NCI-H526 treated with DMSO at 0.1 percent for 48 hours (cell line): ENCODE data around the gene OR2G3.

ENCODE experiments used
- DNase-seq: peaks from one replicate; lab custom pipeline; 2025; lab: John Stamatoyannopoulos, UW

The OR2G3 gene

DNA sequence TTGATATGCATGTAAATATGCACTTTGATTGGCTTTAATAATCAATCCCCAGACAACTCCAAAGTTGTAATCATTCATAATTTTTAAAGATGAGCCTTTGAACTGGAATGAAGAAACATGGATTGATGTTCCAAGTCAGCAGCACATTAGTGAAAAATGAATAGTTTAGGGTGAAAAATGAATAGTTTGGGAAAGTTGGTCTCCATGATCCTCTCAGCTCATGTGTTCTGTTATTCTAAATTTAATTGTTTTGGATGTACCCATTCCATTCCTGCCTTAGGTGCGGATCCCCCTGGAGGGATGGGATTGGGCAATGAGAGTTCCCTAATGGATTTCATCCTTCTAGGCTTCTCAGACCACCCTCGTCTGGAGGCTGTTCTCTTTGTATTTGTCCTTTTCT is at the start of gene OR2G3:
Gene OR2G3 (plus strand): TSS at position 301 of the 400 bp plus-strand sequence. CDS start 0 bp downstream, at position 301.
- no peak for DNase-seq

DNA sequence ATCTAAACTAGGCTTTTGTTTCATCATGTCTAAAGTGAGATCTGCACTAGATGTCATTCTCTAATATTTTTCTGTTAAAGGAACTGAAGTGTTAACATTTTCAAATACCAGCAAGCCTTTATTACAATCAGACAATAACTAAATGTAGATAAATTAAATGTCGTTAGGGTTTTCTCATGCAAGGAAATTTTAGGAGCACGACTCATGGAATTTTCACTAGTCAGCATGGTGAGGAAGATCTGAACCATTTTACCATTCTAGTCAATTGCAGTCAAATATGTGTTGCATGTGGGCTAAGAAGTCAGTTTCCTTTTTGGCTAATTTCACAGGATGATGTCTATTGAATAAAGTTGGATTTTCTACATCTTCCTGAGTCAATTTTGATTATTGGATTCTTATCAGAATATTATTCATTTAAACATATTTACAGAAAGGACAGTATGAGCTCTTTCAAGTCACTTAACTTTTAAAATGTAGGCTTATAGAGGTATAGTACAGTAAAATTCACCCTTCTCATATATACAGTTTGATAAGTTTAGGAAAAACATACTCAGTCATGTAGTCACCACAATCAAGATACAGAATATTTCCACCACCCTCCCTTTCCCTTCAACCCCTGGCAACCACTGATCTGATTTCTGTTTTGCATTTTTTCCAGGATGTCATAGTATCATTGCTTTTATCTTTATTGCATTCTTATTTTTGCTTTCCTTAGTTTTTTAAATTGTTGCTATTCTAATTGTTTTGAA is 47.3 kb upstream of the OR2G3 start:
- no peak for DNase-seq

- no peak for DNase-seq
These were observed 43.7 kb upstream of the OR2G3 start for GRCh38 chr1:247561711-247562110.

- DNase-seq, result no peak
These were observed 43.2 kb upstream of the OR2G3 start for GRCh38 chr1:247562198-247562597.

DNA sequence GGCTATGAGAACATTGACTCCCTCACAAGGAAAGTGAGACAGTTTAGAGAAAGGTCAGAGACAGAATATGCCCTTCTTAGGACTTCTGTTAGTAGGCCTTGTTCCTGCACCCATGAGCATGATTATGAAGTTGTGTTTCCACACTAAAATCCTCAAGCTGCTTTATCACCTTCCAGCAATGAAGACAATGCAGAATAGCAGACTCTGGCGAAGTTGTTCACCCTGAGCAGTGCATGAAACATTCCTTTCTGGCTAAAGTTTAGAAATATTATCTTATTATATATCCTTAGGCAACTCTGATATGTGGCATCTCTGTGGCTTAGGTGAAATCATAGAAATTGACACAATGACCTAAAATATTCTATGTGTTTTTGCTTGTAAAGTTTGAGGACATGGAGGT is 31.1 kb upstream of the OR2G3 start:
- DNase-seq, result no peak

DNA sequence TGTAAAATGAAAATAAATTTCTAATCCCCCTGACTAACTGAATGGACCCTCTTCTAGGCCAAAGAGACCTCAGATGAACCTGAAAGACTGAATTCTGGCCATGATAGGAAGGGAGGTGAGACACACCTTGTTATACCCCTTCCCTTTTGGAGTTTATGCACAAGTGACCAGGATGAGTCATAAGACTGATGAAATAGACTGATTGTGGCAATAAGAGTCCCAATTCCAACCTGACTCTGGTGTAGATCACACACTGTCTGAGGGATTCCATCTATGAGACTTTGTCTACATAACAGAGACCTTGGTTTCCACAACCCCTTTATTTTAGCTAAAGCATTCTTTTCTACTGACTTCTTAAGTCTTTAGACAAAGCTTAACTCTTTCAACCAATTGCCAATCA is 30.7 kb upstream of the OR2G3 start:
- DNase-seq, result no peak

- DNase-seq, result peak; percentile 2
These were observed 28.9 kb upstream of the OR2G3 start for GRCh38 chr1:247576514-247576913.

- no peak for DNase-seq
These were observed 26.4 kb upstream of the OR2G3 start for GRCh38 chr1:247578946-247579460.

DNA sequence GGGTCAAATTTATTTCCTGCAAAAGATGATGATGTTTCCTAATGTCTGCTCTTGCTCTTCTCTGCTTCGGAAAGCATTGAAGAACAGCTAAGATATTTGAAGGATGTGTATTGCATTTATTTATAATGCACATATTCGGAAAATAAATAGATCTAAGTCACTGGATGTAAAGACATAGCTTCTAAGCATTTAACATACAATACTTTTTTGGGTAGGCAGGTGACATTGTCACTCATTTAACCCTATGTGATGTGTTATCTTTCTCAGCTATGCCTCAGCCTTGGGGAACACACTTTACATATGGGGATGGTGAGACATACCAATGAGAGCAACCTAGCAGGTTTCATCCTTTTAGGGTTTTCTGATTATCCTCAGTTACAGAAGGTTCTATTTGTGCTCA is 17.3 kb upstream of the OR2G3 start, which contains the start of gene OR2G2:
Gene OR2G2 (plus strand): TSS at position 301 of the 400 bp plus-strand sequence. CDS start 0 bp downstream, at position 301.
- no peak for DNase-seq

DNA sequence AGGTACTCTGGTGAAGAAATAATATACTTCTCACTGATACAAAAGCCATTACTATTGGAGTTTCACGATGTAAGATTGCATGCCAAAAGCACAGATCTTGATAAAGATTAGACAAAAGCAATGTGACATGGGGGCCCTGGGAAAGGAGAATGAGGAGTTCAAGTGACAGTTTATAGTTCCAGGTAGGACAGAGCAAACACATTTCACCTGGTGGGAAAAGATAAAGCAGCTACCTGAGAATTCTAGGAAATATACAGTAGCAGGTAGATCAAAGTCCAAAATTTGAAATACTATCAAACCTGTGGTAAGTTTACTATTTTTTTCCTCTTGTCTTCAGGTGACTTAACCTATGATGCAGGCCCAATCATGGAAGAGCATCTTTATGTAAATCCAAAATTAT is 8.0 kb downstream of the OR2G3 start:
- DNase-seq, result no peak

DNA sequence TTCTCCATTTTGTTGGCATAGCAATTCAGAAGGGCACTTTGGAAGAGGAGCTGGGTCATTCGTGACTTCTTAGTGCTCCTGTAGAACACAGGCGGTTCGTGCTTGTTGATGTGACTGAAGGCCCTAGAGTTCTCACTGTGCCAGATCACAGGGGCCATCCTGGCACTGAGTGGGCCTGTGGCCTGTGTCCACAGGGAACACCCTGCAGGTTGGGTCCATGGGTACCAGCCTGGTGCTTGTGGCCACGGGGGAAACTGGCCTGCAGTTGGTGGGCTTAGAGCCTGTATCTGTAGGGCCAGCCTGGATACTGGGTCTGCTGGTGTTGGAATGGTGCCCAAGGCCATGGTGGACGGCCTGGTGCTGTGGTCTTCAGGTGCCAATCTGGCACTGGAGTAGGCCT is 9.2 kb downstream of the OR2G3 start:
- DNase-seq, result no peak

DNA sequence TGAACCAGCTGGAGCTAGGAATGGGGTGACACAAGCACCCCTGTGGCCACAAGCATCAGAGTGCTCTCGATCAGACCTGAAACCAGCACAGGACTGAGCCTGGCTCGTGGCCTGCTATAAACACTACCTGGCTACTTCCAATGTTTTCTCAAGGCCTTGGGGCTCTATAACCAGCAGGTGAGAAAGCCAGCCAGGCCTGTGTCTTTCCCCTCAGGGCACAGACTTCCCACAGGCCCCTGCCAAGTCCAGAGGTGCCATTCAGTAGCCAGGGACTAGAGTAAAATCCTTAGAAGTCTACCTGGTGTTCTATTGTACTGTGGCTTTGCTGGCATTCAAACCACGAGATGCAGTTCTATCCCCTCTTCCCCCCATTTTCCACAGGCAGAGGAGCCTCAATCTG is 22.6 kb downstream of the OR2G3 start:
- no peak for DNase-seq

DNA sequence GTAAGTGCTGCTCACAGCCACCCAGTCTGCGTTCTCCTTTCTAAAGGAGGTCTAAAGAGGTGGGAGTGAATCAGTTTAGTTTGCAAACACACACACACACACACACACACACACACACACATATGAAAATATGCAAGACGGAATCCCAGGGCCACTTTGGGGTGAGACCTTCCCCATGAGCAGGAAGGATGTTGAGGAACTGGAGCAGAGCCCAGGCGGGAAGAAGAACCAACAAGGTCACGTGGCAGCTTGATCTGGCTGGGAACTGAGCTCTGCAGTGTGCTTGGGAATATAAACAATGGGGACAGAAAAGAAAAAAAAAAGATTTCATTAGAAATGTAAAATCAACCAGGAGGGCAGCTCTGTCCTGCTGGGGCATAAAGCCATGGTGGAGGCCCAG is 32.6 kb downstream of the OR2G3 start:
- DNase-seq, result no peak

DNA sequence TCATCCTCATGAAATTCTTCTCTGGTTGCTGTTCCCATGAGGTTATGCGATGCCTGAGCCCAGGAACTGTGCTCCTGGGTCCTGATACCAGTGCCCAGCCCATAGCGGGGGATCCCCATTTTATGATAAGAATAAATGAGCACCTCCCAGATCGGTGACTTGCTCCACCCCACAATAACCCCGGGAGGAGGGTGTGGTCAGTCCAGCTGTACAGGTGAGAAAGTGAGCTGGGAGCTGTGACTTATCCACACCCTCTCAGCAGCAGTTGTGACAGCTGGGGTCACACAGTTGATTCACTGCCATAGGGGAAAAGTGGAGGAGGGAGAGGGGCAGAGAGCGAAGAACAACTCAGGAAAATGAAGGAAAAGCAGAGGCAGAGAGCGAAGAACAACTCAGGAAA is 33.4 kb downstream of the OR2G3 start:
- no peak for DNase-seq

GRCh38 chr1:247639381-247639981 is 34.1 kb downstream of the OR2G3 start:
- no peak for DNase-seq

DNA sequence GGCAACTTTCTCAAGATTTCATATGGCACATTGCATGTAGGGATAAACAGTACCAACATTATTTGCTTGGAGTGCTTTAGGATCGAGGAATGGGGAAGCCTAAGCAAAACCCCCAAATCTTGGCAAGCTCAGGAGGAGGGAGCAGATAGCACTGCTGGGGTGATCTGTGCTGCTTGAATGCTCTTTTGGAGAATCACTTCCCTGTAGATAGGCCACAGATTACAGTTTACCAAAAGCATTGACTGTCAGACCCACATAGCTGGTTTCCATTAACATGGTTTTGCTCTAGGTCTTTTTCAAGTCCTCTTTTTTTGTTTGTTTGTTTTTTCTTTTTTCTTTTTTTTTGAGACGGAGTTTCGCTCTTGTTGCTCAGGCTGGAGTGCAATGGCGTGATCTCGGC is 37.4 kb downstream of the OR2G3 start:
- DNase-seq, result no peak

DNA sequence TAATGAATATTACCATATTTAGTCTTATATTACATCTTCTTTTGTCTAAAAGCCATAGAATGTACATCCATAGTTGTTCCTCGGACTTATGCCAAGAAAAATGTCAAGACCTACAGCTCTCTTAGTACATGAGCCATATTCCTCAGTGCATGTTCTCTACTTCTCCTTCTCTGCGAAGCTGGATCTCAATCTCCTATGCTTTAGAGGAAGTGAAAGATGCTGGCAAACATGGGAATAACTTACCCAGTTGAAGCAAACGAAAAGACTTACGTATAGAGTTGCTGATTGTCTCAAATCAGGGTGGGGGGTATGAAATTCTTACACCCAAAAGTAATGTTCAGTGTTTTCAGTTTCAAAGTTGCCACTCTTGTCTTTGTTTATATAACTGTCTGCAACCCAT is 41.5 kb downstream of the OR2G3 start:
- no peak for DNase-seq

- DNase-seq, result no peak
These were observed 42.5 kb downstream of the OR2G3 start for GRCh38 chr1:247647864-247648263.

GRCh38 chr1:247653040-247653439 is 47.7 kb downstream of the OR2G3 start:
- no peak for DNase-seq
